Activated naive CD8-positive, alpha-beta T cell treated with anti-CD3 and anti-CD28 coated beads, Interleukin-2, amount 50 U/mL, for 24 hours (primary cell): ENCODE data around the gene PNPLA1.

Experiments
- ATAC-seq: fragments of 150-1000 bp; cut with Tn5 transposase; one replicate; pipeline ENCODE4 v1.10.0; 2021
- DNase-seq: peaks from one replicate; pipeline ENCODE4 v3.0.0; 2021
- H3K27ac Mint-ChIP-seq: one replicate; pipeline ENCODE4 v1.8.0; 2021; ENCODE audit warnings: mild to moderate bottlenecking, mixed read lengths
- H3K27me3 Mint-ChIP-seq: one replicate; pipeline ENCODE4 v1.8.0; 2021; ENCODE audit warnings: mixed read lengths
- H3K36me3 Mint-ChIP-seq: one replicate; pipeline ENCODE4 v1.8.0; 2021; ENCODE audit warnings: low read depth, mixed read lengths
- H3K4me1 Mint-ChIP-seq: one replicate; pipeline ENCODE4 v1.8.0; 2021; ENCODE audit warnings: mixed read lengths
- H3K4me3 Mint-ChIP-seq: one replicate; pipeline ENCODE4 v1.8.0; 2021; ENCODE audit warnings: mild to moderate bottlenecking, moderate library complexity, mixed read lengths
- H3K9me3 Mint-ChIP-seq: one replicate; pipeline ENCODE4 v1.8.0; 2021; ENCODE audit warnings: mixed read lengths

PNPLA1 gene

GRCh38 chr6:36269834-36270705, at the start of gene PNPLA1:
Gene PNPLA1, plus strand, starts transcription at chr6:36270060. Its CDS starts 400 bp downstream, at chr6:36270460.
- no peaks in the 10 kb centered on the region for H3K36me3 Mint-ChIP-seq
- no peaks in the 10 kb centered on the region for H3K4me1 Mint-ChIP-seq
- H3K9me3 Mint-ChIP-seq, result peaks cover 5% of the 10 kb centered on the region
- ATAC-seq (no peak), DNase-seq (no peak)
- no peak within 1 kb of the TSS for H3K4me3 Mint-ChIP-seq
- no peak within 1 kb of the TSS for H3K27ac Mint-ChIP-seq
- H3K27me3 Mint-ChIP-seq, result peaks cover 8% of the 10 kb centered on the region

GRCh38 chr6:36220226-36220625, 49.6 kb upstream of the PNPLA1 start:
- H3K4me3 Mint-ChIP-seq, result no peak overlapping the region
- DNase-seq, result no peak
- no peak for ATAC-seq
- H3K27ac Mint-ChIP-seq, result no peak overlapping the region
- peaks cover 29% of the 10 kb centered on the region for H3K36me3 Mint-ChIP-seq
- H3K9me3 Mint-ChIP-seq, result no peaks in the 10 kb centered on the region
- H3K4me1 Mint-ChIP-seq, result no peaks in the 10 kb centered on the region
- H3K27me3 Mint-ChIP-seq, result no peaks in the 10 kb centered on the region

GRCh38 chr6:36221674-36222073, 48.2 kb upstream of the PNPLA1 start:
- Mint-ChIP-seq H3K4me3 (no peak overlapping the region), H3K27ac (no peak overlapping the region), H3K27me3 (no peaks in the 10 kb centered on the region), H3K9me3 (no peaks in the 10 kb centered on the region), H3K36me3 (peaks cover 24% of the 10 kb centered on the region), H3K4me1 (no peaks in the 10 kb centered on the region)
- DNase-seq, result no peak
- ATAC-seq, result no peak

- no peak overlapping the region for H3K4me3 Mint-ChIP-seq
- H3K4me1 Mint-ChIP-seq, result no peaks in the 10 kb centered on the region
- no peaks in the 10 kb centered on the region for H3K27me3 Mint-ChIP-seq
- ATAC-seq (no peak), DNase-seq (no peak)
- H3K27ac Mint-ChIP-seq, result no peak overlapping the region
- H3K9me3 Mint-ChIP-seq, result no peaks in the 10 kb centered on the region
- peaks cover 24% of the 10 kb centered on the region for H3K36me3 Mint-ChIP-seq
Observed at GRCh38 chr6:36222924-36223323, 46.9 kb upstream of the PNPLA1 start.

GRCh38 chr6:36223706-36224105, 46.2 kb upstream of the PNPLA1 start:
- Mint-ChIP-seq H3K27me3 (no peaks in the 10 kb centered on the region), H3K4me3 (no peak overlapping the region), H3K9me3 (no peaks in the 10 kb centered on the region), H3K27ac (no peak overlapping the region), H3K4me1 (no peaks in the 10 kb centered on the region), H3K36me3 (peaks cover 23% of the 10 kb centered on the region)
- DNase-seq, result no peak
- no peak for ATAC-seq

- no peaks in the 10 kb centered on the region for H3K27me3 Mint-ChIP-seq
- ATAC-seq (no peak), DNase-seq (no peak)
- H3K4me3 Mint-ChIP-seq, result no peak overlapping the region
- H3K9me3 Mint-ChIP-seq, result no peaks in the 10 kb centered on the region
- peaks cover 22% of the 10 kb centered on the region for H3K36me3 Mint-ChIP-seq
- H3K27ac Mint-ChIP-seq, result no peak overlapping the region
- H3K4me1 Mint-ChIP-seq, result no peaks in the 10 kb centered on the region
Observed at GRCh38 chr6:36224918-36225461, 44.9 kb upstream of the PNPLA1 start.

- H3K4me1 Mint-ChIP-seq, result no peaks in the 10 kb centered on the region
Observed at GRCh38 chr6:36226438-36227047, 43.3 kb upstream of the PNPLA1 start.

GRCh38 chr6:36227379-36228228, 42.3 kb upstream of the PNPLA1 start:
- Mint-ChIP-seq H3K27ac (no peak overlapping the region), H3K27me3 (no peaks in the 10 kb centered on the region), H3K36me3 (peaks cover 30% of the 10 kb centered on the region), H3K4me3 (no peak overlapping the region), H3K9me3 (no peaks in the 10 kb centered on the region), H3K4me1 (no peaks in the 10 kb centered on the region)
- no peak for ATAC-seq
- DNase-seq, result no peak

More at GRCh38 chr6:36226438-36227047, 43.3 kb upstream of the PNPLA1 start:
- Mint-ChIP-seq H3K27ac (no peak overlapping the region), H3K9me3 (no peaks in the 10 kb centered on the region), H3K4me3 (no peak overlapping the region), H3K27me3 (no peaks in the 10 kb centered on the region), H3K36me3 (peaks cover 33% of the 10 kb centered on the region)
- no peak for DNase-seq
- no peak for ATAC-seq

GRCh38 chr6:36229223-36229622, 40.6 kb upstream of the PNPLA1 start:
- no peak for ATAC-seq
- no peak overlapping the region for H3K4me3 Mint-ChIP-seq
- H3K9me3 Mint-ChIP-seq, result no peaks in the 10 kb centered on the region
- peaks cover 22% of the 10 kb centered on the region for H3K36me3 Mint-ChIP-seq
- H3K27me3 Mint-ChIP-seq, result no peaks in the 10 kb centered on the region
- H3K27ac Mint-ChIP-seq, result no peak overlapping the region
- no peaks in the 10 kb centered on the region for H3K4me1 Mint-ChIP-seq
- no peak for DNase-seq

GRCh38 chr6:36230371-36230770, 39.5 kb upstream of the PNPLA1 start:
- no peak overlapping the region for H3K4me3 Mint-ChIP-seq

GRCh38 chr6:36232172-36232571, 37.7 kb upstream of the PNPLA1 start:
- no peaks in the 10 kb centered on the region for H3K4me1 Mint-ChIP-seq
- H3K9me3 Mint-ChIP-seq, result no peaks in the 10 kb centered on the region
- no peak overlapping the region for H3K27ac Mint-ChIP-seq
- H3K4me3 Mint-ChIP-seq, result no peak overlapping the region
- H3K36me3 Mint-ChIP-seq, result peaks cover 14% of the 10 kb centered on the region
- DNase-seq (no peak), ATAC-seq (no peak)
- no peaks in the 10 kb centered on the region for H3K27me3 Mint-ChIP-seq

More at GRCh38 chr6:36230371-36230770, 39.5 kb upstream of the PNPLA1 start:
- no peak for DNase-seq
- H3K27me3 Mint-ChIP-seq, result no peaks in the 10 kb centered on the region
- no peaks in the 10 kb centered on the region for H3K9me3 Mint-ChIP-seq
- H3K36me3 Mint-ChIP-seq, result peaks cover 19% of the 10 kb centered on the region
- no peaks in the 10 kb centered on the region for H3K4me1 Mint-ChIP-seq
- no peak overlapping the region for H3K27ac Mint-ChIP-seq
- ATAC-seq, result no peak

- DNase-seq (no peak), ATAC-seq (no peak)
- Mint-ChIP-seq H3K27me3 (no peaks in the 10 kb centered on the region), H3K36me3 (peaks cover 10% of the 10 kb centered on the region), H3K4me1 (no peaks in the 10 kb centered on the region), H3K4me3 (no peak overlapping the region), H3K9me3 (no peaks in the 10 kb centered on the region), H3K27ac (no peak overlapping the region)
Observed at GRCh38 chr6:36235309-36235708, 34.6 kb upstream of the PNPLA1 start.

GRCh38 chr6:36235862-36236261, 34.0 kb upstream of the PNPLA1 start:
- no peak overlapping the region for H3K27ac Mint-ChIP-seq
- H3K36me3 Mint-ChIP-seq, result peaks cover 9% of the 10 kb centered on the region
- no peaks in the 10 kb centered on the region for H3K27me3 Mint-ChIP-seq

GRCh38 chr6:36239774-36240173, 30.1 kb upstream of the PNPLA1 start:
- Mint-ChIP-seq H3K36me3 (no peaks in the 10 kb centered on the region), H3K4me3 (no peak overlapping the region), H3K9me3 (no peaks in the 10 kb centered on the region), H3K4me1 (peaks cover 12% of the 10 kb centered on the region), H3K27me3 (peaks cover 2% of the 10 kb centered on the region), H3K27ac (no peak overlapping the region)
- ATAC-seq, result no peak
- no peak for DNase-seq

More at GRCh38 chr6:36235862-36236261, 34.0 kb upstream of the PNPLA1 start:
- Mint-ChIP-seq H3K9me3 (no peaks in the 10 kb centered on the region), H3K4me3 (no peak overlapping the region), H3K4me1 (no peaks in the 10 kb centered on the region)
- DNase-seq (no peak), ATAC-seq (no peak)
